DOHH2 (cell line): ENCODE data around the gene PALM.

Experiments
- EZH2phosphoT487 ChIP-seq: fragments of 200-600 bp; sonication (generic); IDR thresholded peaks from 2 replicates; pipeline ENCODE4 v1.6.1; 2017; ENCODE audit warnings: borderline replicate concordance, mild to moderate bottlenecking, antibody characterized with exemption, low read length, moderate library complexity, mixed read lengths
- TF ChIP-seq, protein P1 (sequence below): fragments of 200-600 bp; sonication (generic); IDR thresholded peaks from one replicate; pipeline ENCODE4 v1.5.1; 2014; ENCODE audit warnings: antibody characterized with exemption, mild to moderate bottlenecking, low read depth, low read length; ENCODE audit not compliant: poor library complexity, severe bottlenecking

DNA sequence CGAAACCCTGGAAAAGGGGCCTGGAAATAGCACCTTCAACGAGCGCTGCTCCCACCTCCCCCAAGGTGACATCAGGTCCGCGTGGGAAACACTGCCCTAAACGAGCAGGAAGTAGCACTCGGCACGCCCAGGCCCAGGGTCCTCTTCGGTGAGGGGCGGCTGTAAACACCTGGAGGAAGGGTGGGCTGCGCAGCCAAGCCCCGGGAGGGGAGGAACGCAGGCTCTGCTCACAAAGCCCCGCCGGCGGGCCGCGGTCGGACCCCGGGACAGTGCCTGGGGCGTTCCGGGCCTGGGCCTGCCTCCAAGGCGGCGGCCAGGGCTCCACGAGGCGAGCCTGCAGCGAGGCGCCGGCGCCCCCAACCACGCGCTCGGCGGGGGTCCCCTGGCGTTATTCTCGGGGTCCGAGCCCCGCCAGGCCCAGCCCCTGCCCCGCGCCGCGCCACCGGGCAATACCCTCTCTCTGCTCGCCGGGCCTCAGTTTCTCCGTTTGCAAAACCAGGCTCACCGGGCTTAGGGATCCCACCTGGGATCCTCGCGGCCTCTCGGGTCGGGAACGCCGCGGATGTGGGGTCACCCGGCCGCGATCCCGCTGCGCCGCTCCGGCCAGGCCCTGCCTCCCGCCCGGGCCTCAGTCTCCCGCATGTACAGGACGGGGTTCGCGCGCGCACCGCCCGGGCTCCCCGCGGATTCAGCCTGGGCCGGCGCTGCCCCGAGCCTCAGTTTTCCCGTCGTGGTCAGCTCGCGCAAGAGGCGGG, 46.4 kb upstream of the PALM start:
- TF ChIP-seq, protein P1, sequence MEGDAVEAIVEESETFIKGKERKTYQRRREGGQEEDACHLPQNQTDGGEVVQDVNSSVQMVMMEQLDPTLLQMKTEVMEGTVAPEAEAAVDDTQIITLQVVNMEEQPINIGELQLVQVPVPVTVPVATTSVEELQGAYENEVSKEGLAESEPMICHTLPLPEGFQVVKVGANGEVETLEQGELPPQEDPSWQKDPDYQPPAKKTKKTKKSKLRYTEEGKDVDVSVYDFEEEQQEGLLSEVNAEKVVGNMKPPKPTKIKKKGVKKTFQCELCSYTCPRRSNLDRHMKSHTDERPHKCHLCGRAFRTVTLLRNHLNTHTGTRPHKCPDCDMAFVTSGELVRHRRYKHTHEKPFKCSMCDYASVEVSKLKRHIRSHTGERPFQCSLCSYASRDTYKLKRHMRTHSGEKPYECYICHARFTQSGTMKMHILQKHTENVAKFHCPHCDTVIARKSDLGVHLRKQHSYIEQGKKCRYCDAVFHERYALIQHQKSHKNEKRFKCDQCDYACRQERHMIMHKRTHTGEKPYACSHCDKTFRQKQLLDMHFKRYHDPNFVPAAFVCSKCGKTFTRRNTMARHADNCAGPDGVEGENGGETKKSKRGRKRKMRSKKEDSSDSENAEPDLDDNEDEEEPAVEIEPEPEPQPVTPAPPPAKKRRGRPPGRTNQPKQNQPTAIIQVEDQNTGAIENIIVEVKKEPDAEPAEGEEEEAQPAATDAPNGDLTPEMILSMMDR, result no peak
- no peak for TF ChIP-seq EZH2phosphoT487
